Measurements from ENCODE around the gene PAX5.
A peak's percentile ranks its signal among the peaks of the same experiment; 100 is the strongest.
"Not testable (repeated sequence)": the region's sequence is repeated elsewhere in the genome, so short reads cannot be mapped to it uniquely, and the experiment has no call there.

PAX5 gene

GRCh38 chr9:37033682-37034304 lies at the start of gene PAX5:
TSS of gene PAX5 (minus strand) at chr9:37034268. CDS start at chr9:37034031, 237 bp downstream.
- H3K27ac ChIP-seq: no peak within 1 kb of the TSS
- H3K4me2 ChIP-seq: peak within 1 kb of the TSS; percentile 33; the same call in 1 of the 2 replicates
- H2AFZ ChIP-seq (ENCODE audit: low read depth): peak within 1 kb of the TSS; percentile 57
- H3K36me3 ChIP-seq (ENCODE audit: insufficient read depth): no peaks in the 10 kb centered on the region
- H3K4me3 ChIP-seq (IDR thresholded peaks at IDR 0.05; ENCODE audit: insufficient read depth, low read depth, low read length): no peak within 1 kb of the TSS
- H3K4me1 ChIP-seq (ENCODE audit: low read depth, poor library complexity, severe bottlenecking): peaks cover 5% of the 10 kb centered on the region
- no peaks in the 10 kb centered on the region for H3K79me2 ChIP-seq (ENCODE audit: insufficient read depth, low read depth)
- peaks cover 68% of the 10 kb centered on the region for H3K27me3 ChIP-seq (ENCODE audit: insufficient read depth, low read depth)
- no peaks in the 10 kb centered on the region for H4K20me1 ChIP-seq (ENCODE audit: insufficient read depth)
- no peak within 1 kb of the TSS for H3K9ac ChIP-seq
- no peak for TF ChIP-seq CTCF (conservative IDR thresholded peaks at IDR 0.05; ENCODE audit: low read depth, low read length)

- Histone ChIP-seq H3K79me2 (ENCODE audit: insufficient read depth, low read depth) (peaks cover 28% of the 10 kb centered on the region; the same call in 1 of the 2 replicates), H3K4me1 (ENCODE audit: low read depth, poor library complexity, severe bottlenecking) (peaks cover 18% of the 10 kb centered on the region), H3K4me2 (no peak overlapping the region), H3K27ac (no peak overlapping the region), H3K27me3 (ENCODE audit: insufficient read depth, low read depth) (no peaks in the 10 kb centered on the region), H3K4me3 (IDR thresholded peaks at IDR 0.05; ENCODE audit: insufficient read depth, low read depth, low read length) (no peak overlapping the region), H3K9ac (no peak overlapping the region), H4K20me1 (ENCODE audit: insufficient read depth) (no peaks in the 10 kb centered on the region), H3K36me3 (ENCODE audit: insufficient read depth) (no peaks in the 10 kb centered on the region), H2AFZ (ENCODE audit: low read depth) (no peak overlapping the region)
- TF ChIP-seq CTCF (conservative IDR thresholded peaks at IDR 0.05; ENCODE audit: low read depth, low read length): no peak
Measured at GRCh38 chr9:37083654-37084053, 49.6 kb upstream of the PAX5 start.

GRCh38 chr9:37082214-37082765 lies 48.2 kb upstream of the PAX5 start:
- Histone ChIP-seq H4K20me1 (ENCODE audit: insufficient read depth) (no peaks in the 10 kb centered on the region), H3K27me3 (ENCODE audit: insufficient read depth, low read depth) (no peaks in the 10 kb centered on the region), H3K4me1 (ENCODE audit: low read depth, poor library complexity, severe bottlenecking) (peaks cover 18% of the 10 kb centered on the region), H3K4me2 (no peak overlapping the region), H3K36me3 (ENCODE audit: insufficient read depth) (no peaks in the 10 kb centered on the region), H2AFZ (ENCODE audit: low read depth) (no peak overlapping the region), H3K27ac (no peak overlapping the region), H3K79me2 (ENCODE audit: insufficient read depth, low read depth) (peaks cover 28% of the 10 kb centered on the region; the same call in 1 of the 2 replicates), H3K9ac (no peak overlapping the region), H3K4me3 (IDR thresholded peaks at IDR 0.05; ENCODE audit: insufficient read depth, low read depth, low read length) (no peak overlapping the region)
- no peak for TF ChIP-seq CTCF (conservative IDR thresholded peaks at IDR 0.05; ENCODE audit: low read depth, low read length)

GRCh38 chr9:37081507-37081906 lies 47.4 kb upstream of the PAX5 start:
- H3K27ac ChIP-seq; H3K4me2 ChIP-seq; H3K27me3 ChIP-seq (ENCODE audit: insufficient read depth, low read depth); H4K20me1 ChIP-seq (ENCODE audit: insufficient read depth); H3K9ac ChIP-seq; H3K4me3 ChIP-seq (IDR thresholded peaks at IDR 0.05; ENCODE audit: insufficient read depth, low read depth, low read length); H3K36me3 ChIP-seq (ENCODE audit: insufficient read depth); H2AFZ ChIP-seq (ENCODE audit: low read depth): not testable (repeated sequence)
- Histone ChIP-seq H3K4me1 (ENCODE audit: low read depth, poor library complexity, severe bottlenecking) (peaks cover 18% of the 10 kb centered on the region), H3K79me2 (ENCODE audit: insufficient read depth, low read depth) (peaks cover 28% of the 10 kb centered on the region; the same call in 1 of the 2 replicates)

- H3K36me3 ChIP-seq (ENCODE audit: insufficient read depth); H4K20me1 ChIP-seq (ENCODE audit: insufficient read depth); H3K4me3 ChIP-seq (IDR thresholded peaks at IDR 0.05; ENCODE audit: insufficient read depth, low read depth, low read length); H3K27me3 ChIP-seq (ENCODE audit: insufficient read depth, low read depth): not testable (repeated sequence)
- Histone ChIP-seq H3K4me1 (ENCODE audit: low read depth, poor library complexity, severe bottlenecking) (peaks cover 18% of the 10 kb centered on the region), H3K27ac (peak overlapping the region; percentile 61), H3K9ac (peak overlapping the region; percentile 89), H2AFZ (ENCODE audit: low read depth) (peak overlapping the region; percentile 97), H3K79me2 (ENCODE audit: insufficient read depth, low read depth) (peaks cover 28% of the 10 kb centered on the region; the same call in 1 of the 2 replicates), H3K4me2 (peak overlapping the region; percentile 71)
Measured at GRCh38 chr9:37080165-37080628, 46.1 kb upstream of the PAX5 start.

All from KMS-11 (cell line).